Rectal smooth muscle tissue (tissue), 1 donor: ENCODE measurements around the gene NDUFB4.
"Not testable (repeated sequence)": the region's sequence is repeated elsewhere in the genome, so short reads cannot be mapped to it uniquely, and the experiment has no call there.

Experiments used
- H3K27ac ChIP-seq: one replicate; pipeline ENCODE4 v1.7.0; 2013; ENCODE audit warnings: low read depth, low read length, inconsistent platforms
- H3K27me3 ChIP-seq: one replicate; pipeline ENCODE4 v1.7.0; 2013; ENCODE audit warnings: low read length; ENCODE audit not compliant: control insufficient read depth, insufficient read depth
- H3K36me3 ChIP-seq: one replicate; pipeline ENCODE4 v1.7.0; 2013; ENCODE audit warnings: low read length; ENCODE audit not compliant: control insufficient read depth, insufficient read depth
- H3K4me1 ChIP-seq: one replicate; pipeline ENCODE4 v1.7.0; 2013; ENCODE audit warnings: low read length; ENCODE audit not compliant: control insufficient read depth, insufficient read depth
- H3K4me3 ChIP-seq: one replicate; pipeline ENCODE4 v1.7.0; 2013; ENCODE audit warnings: low read length
- H3K9ac ChIP-seq: one replicate; pipeline ENCODE4 v1.7.0; 2013; ENCODE audit warnings: low read length

Gene NDUFB4

GRCh38 chr3:120597445-120598049 lies 1.4 kb downstream of the NDUFB4 start:
- H3K4me3 ChIP-seq: peak overlapping the region; percentile 69
- H3K27me3 ChIP-seq: no peaks in the 10 kb centered on the region
- H3K4me1 ChIP-seq: peaks cover 12% of the 10 kb centered on the region
- peaks cover 7% of the 10 kb centered on the region for H3K36me3 ChIP-seq
- H3K9ac ChIP-seq: no peak overlapping the region
- no peak overlapping the region for H3K27ac ChIP-seq

- Histone ChIP-seq H3K27me3 (no peaks in the 10 kb centered on the region), H3K4me1 (peaks cover 12% of the 10 kb centered on the region), H3K27ac (no peak overlapping the region), H3K36me3 (peaks cover 9% of the 10 kb centered on the region), H3K4me3 (no peak overlapping the region), H3K9ac (no peak overlapping the region)
Observed at GRCh38 chr3:120599211-120599610, 3.1 kb downstream of the NDUFB4 start.

GRCh38 chr3:120601554-120601953 lies 5.4 kb downstream of the NDUFB4 start:
- Histone ChIP-seq H3K27me3 (no peaks in the 10 kb centered on the region), H3K9ac (no peak overlapping the region), H3K36me3 (peaks cover 9% of the 10 kb centered on the region), H3K4me1 (peaks cover 12% of the 10 kb centered on the region), H3K27ac (no peak overlapping the region), H3K4me3 (no peak overlapping the region)

- H3K27me3 ChIP-seq: no peaks in the 10 kb centered on the region
- no peak overlapping the region for H3K4me3 ChIP-seq
- H3K36me3 ChIP-seq: peaks cover 5% of the 10 kb centered on the region
- H3K9ac ChIP-seq: no peak overlapping the region
- peaks cover 5% of the 10 kb centered on the region for H3K4me1 ChIP-seq
- H3K27ac ChIP-seq: no peak overlapping the region
Observed at GRCh38 chr3:120602682-120603081, 6.5 kb downstream of the NDUFB4 start.

GRCh38 chr3:120604382-120604781 lies 8.2 kb downstream of the NDUFB4 start:
- Histone ChIP-seq H3K27ac (no peak overlapping the region), H3K9ac (no peak overlapping the region), H3K27me3 (no peaks in the 10 kb centered on the region), H3K4me1 (no peaks in the 10 kb centered on the region), H3K36me3 (peaks cover 2% of the 10 kb centered on the region), H3K4me3 (no peak overlapping the region)

- Histone ChIP-seq H3K4me3 (no peak overlapping the region), H3K9ac (no peak overlapping the region), H3K27me3 (no peaks in the 10 kb centered on the region), H3K36me3 (peaks cover 2% of the 10 kb centered on the region), H3K4me1 (no peaks in the 10 kb centered on the region), H3K27ac (no peak overlapping the region)
Observed at GRCh38 chr3:120604784-120605183, 8.6 kb downstream of the NDUFB4 start.

- Histone ChIP-seq H3K27me3 (no peaks in the 10 kb centered on the region), H3K36me3 (peaks cover under 1% of the 10 kb centered on the region), H3K27ac (no peak overlapping the region), H3K4me1 (no peaks in the 10 kb centered on the region), H3K4me3 (no peak overlapping the region), H3K9ac (no peak overlapping the region)
Observed at GRCh38 chr3:120608506-120608905, 12.4 kb downstream of the NDUFB4 start.

GRCh38 chr3:120614765-120615164 lies 18.6 kb downstream of the NDUFB4 start:
- no peaks in the 10 kb centered on the region for H3K27me3 ChIP-seq
- H3K4me1 ChIP-seq: no peaks in the 10 kb centered on the region
- no peaks in the 10 kb centered on the region for H3K36me3 ChIP-seq
- no peak overlapping the region for H3K9ac ChIP-seq
- no peak overlapping the region for H3K4me3 ChIP-seq
- no peak overlapping the region for H3K27ac ChIP-seq

- no peaks in the 10 kb centered on the region for H3K4me1 ChIP-seq
- H3K9ac ChIP-seq: no peak overlapping the region
- no peaks in the 10 kb centered on the region for H3K36me3 ChIP-seq
- H3K27me3 ChIP-seq: no peaks in the 10 kb centered on the region
- H3K4me3 ChIP-seq: no peak overlapping the region
- no peak overlapping the region for H3K27ac ChIP-seq
Observed at GRCh38 chr3:120615847-120616609, 19.9 kb downstream of the NDUFB4 start.

GRCh38 chr3:120616745-120617144 lies 20.6 kb downstream of the NDUFB4 start:
- not testable (repeated sequence) for H3K4me3 ChIP-seq, H3K27me3 ChIP-seq, H3K9ac ChIP-seq, H3K27ac ChIP-seq, H3K4me1 ChIP-seq, H3K36me3 ChIP-seq

- no peak overlapping the region for H3K9ac ChIP-seq
- no peak overlapping the region for H3K27ac ChIP-seq
- no peaks in the 10 kb centered on the region for H3K27me3 ChIP-seq
- H3K4me1 ChIP-seq: no peaks in the 10 kb centered on the region
- H3K4me3 ChIP-seq: no peak overlapping the region
- no peaks in the 10 kb centered on the region for H3K36me3 ChIP-seq
Observed at GRCh38 chr3:120622457-120622856, 26.3 kb downstream of the NDUFB4 start.

GRCh38 chr3:120622870-120623726 lies 27.0 kb downstream of the NDUFB4 start:
- Histone ChIP-seq H3K27ac (no peak overlapping the region), H3K4me3 (no peak overlapping the region), H3K27me3 (no peaks in the 10 kb centered on the region), H3K36me3 (no peaks in the 10 kb centered on the region), H3K4me1 (no peaks in the 10 kb centered on the region), H3K9ac (no peak overlapping the region)
